Measurements from ENCODE around the gene CPNE4.

DNA sequence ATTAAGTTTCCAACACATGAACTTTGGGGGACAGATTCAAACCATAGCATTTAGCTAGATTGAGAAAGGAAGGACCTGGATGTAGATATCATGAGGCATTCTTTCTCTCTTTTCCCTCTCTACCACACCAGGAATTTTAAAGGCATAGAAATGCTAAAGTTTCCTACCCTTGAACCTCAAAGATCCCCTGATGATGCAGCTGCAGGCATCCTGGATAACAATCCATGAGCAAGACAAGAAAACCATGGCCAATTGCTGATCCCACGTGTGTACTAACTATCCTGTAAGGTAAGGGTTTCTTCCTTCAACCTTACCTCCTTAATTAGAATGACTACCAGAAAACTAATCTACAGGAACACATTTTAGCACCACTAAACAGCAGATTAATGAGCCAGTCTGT lies 36.8 kb downstream of the CPNE4 start:
- TF ChIP-seq CTCF (conservative IDR thresholded peaks at IDR 0.05; ENCODE audit: low read length): no peak
- no peak for TF ChIP-seq EZH2phosphoT487 (IDR thresholded peaks at IDR 0.05; ENCODE audit: borderline replicate concordance)
